Mesenchymal stem cell (in vitro differentiated cells and primary cell): ENCODE results near the gene UNKL.

Experiments used
- DNase-seq: peaks from one replicate; pipeline ENCODE4 v3.0.0-alpha.2; 2013
- H2AFZ ChIP-seq: one replicate; pipeline ENCODE4 v1.6.1; 2013; ENCODE audit warnings: low read depth, mild to moderate bottlenecking, control low read depth, inconsistent platforms, low read length, moderate library complexity
- H2AK5ac ChIP-seq: 2 replicates; pipeline ENCODE4 v1.6.1; 2013; ENCODE audit warnings: low read length, moderate library complexity, mild to moderate bottlenecking, inconsistent platforms; ENCODE audit not compliant: severe bottlenecking
- H2BK120ac ChIP-seq: one replicate; pipeline ENCODE4 v1.6.1; 2013; ENCODE audit warnings: low read depth, mild to moderate bottlenecking, inconsistent platforms, low read length, moderate library complexity
- H2BK12ac ChIP-seq, 2 experiments: one replicate each; pipeline ENCODE4 v1.6.1; 2013; ENCODE audit warnings: inconsistent platforms in 2 of 2, low read length in 2 of 2, mild to moderate bottlenecking in 2 of 2, moderate library complexity in 2 of 2, control low read depth in 1 of 2
- H2BK15ac ChIP-seq: one replicate; pipeline ENCODE4 v1.6.1; 2013; ENCODE audit warnings: mild to moderate bottlenecking, low read depth, inconsistent platforms; ENCODE audit not compliant: poor library complexity, severe bottlenecking
- H2BK5ac ChIP-seq: 2 replicates; pipeline ENCODE4 v1.6.1; 2013; ENCODE audit warnings: low read depth, mild to moderate bottlenecking, low read length, control low read depth, inconsistent platforms; ENCODE audit not compliant: poor library complexity, severe bottlenecking
- H3K14ac ChIP-seq, 2 experiments: one replicate each; pipeline ENCODE4 v1.6.1; 2013; ENCODE audit warnings: inconsistent platforms in 2 of 2, low read length in 2 of 2, control low read depth in 1 of 2, mild to moderate bottlenecking in 1 of 2, moderate library complexity in 1 of 2
- H3K18ac ChIP-seq, 2 experiments: one replicate each; pipeline ENCODE4 v1.6.1; 2013; ENCODE audit warnings: inconsistent platforms in 2 of 2, low read length in 2 of 2, control low read depth in 1 of 2, low read depth in 1 of 2, mild to moderate bottlenecking in 1 of 2
- H3K23ac ChIP-seq, 2 experiments: one replicate each; pipeline ENCODE4 v1.6.1; 2013; ENCODE audit warnings: inconsistent platforms in 2 of 2, low read length in 2 of 2, mild to moderate bottlenecking in 2 of 2, moderate library complexity in 2 of 2, control low read depth in 1 of 2
- H3K27ac ChIP-seq: 2 replicates; pipeline ENCODE4 v1.5.1; 2013; ENCODE audit warnings: mild to moderate bottlenecking, moderate library complexity, low read length, control low read depth, inconsistent platforms; ENCODE audit not compliant: poor library complexity, severe bottlenecking
- H3K27me3 ChIP-seq, 2 experiments: 2 replicates each; pipeline versions ENCODE4 v1.6.1 to v1.7.0; 2013; ENCODE audit warnings: low read length in 2 of 2, mild to moderate bottlenecking in 2 of 2, moderate library complexity in 2 of 2, control low read depth in 1 of 2, inconsistent platforms in 1 of 2; ENCODE audit not compliant: control insufficient read depth in 1 of 2, insufficient read depth in 1 of 2
- H3K36me3 ChIP-seq, 2 experiments: 2 replicates each; pipeline versions ENCODE4 v1.6.1 to v1.7.0; 2013; ENCODE audit warnings: low read length in 2 of 2, control low read depth in 1 of 2, inconsistent platforms in 1 of 2, low read depth in 1 of 2, mild to moderate bottlenecking in 1 of 2; ENCODE audit not compliant: insufficient read depth in 2 of 2, control insufficient read depth in 1 of 2
- H3K4ac ChIP-seq, 2 experiments: one replicate each; pipeline ENCODE4 v1.6.1; 2013; ENCODE audit warnings: inconsistent platforms in 2 of 2, low read length in 2 of 2, mild to moderate bottlenecking in 2 of 2, moderate library complexity in 2 of 2, control low read depth in 1 of 2, low read depth in 1 of 2
- H3K4me1 ChIP-seq: 2 replicates; pipeline ENCODE4 v1.6.1; 2013; ENCODE audit warnings: low read depth, low read length, control low read depth; ENCODE audit not compliant: control insufficient read depth, insufficient read depth
- H3K4me2 ChIP-seq: 2 replicates; pipeline ENCODE4 v1.6.1; 2013; ENCODE audit warnings: low read length, mild to moderate bottlenecking, inconsistent platforms; ENCODE audit not compliant: poor library complexity, severe bottlenecking
- H3K4me3 ChIP-seq, 2 experiments: 2 replicates each; pipeline versions ENCODE4 v1.5.1 to v1.7.0; 2013; ENCODE audit warnings: low read length in 2 of 2, mild to moderate bottlenecking in 2 of 2, control low read depth in 1 of 2, low read depth in 1 of 2; ENCODE audit not compliant: insufficient read depth in 1 of 2
- H3K79me1 ChIP-seq: replicated peaks from 2 replicates; pipeline ENCODE4 v1.6.1; 2013; ENCODE audit warnings: mild to moderate bottlenecking, control low read depth, low read length, inconsistent platforms; ENCODE audit not compliant: poor library complexity, severe bottlenecking
- H3K9ac ChIP-seq: 2 replicates; pipeline ENCODE4 v1.7.0; 2013; ENCODE audit warnings: mild to moderate bottlenecking, low read length, moderate library complexity
- H3K9me3 ChIP-seq: 2 replicates; pipeline ENCODE4 v1.7.0; 2013; ENCODE audit warnings: mild to moderate bottlenecking, low read length; ENCODE audit not compliant: control insufficient read depth
- H4K8ac ChIP-seq: one replicate; pipeline ENCODE4 v1.6.1; 2013; ENCODE audit warnings: inconsistent platforms, mild to moderate bottlenecking, low read length, moderate library complexity
- H4K91ac ChIP-seq: one replicate; pipeline ENCODE4 v1.6.1; 2013; ENCODE audit warnings: mild to moderate bottlenecking, low read length, inconsistent platforms
- whole genome bisulfite sequencing: methylation state at CpG from one replicate; pipeline ENCODE4 v1.1.7; 2013; ENCODE audit warnings: mixed read lengths; 5-methylcytosine and 5-hydroxymethylcytosine counted together

UNKL gene

DNA sequence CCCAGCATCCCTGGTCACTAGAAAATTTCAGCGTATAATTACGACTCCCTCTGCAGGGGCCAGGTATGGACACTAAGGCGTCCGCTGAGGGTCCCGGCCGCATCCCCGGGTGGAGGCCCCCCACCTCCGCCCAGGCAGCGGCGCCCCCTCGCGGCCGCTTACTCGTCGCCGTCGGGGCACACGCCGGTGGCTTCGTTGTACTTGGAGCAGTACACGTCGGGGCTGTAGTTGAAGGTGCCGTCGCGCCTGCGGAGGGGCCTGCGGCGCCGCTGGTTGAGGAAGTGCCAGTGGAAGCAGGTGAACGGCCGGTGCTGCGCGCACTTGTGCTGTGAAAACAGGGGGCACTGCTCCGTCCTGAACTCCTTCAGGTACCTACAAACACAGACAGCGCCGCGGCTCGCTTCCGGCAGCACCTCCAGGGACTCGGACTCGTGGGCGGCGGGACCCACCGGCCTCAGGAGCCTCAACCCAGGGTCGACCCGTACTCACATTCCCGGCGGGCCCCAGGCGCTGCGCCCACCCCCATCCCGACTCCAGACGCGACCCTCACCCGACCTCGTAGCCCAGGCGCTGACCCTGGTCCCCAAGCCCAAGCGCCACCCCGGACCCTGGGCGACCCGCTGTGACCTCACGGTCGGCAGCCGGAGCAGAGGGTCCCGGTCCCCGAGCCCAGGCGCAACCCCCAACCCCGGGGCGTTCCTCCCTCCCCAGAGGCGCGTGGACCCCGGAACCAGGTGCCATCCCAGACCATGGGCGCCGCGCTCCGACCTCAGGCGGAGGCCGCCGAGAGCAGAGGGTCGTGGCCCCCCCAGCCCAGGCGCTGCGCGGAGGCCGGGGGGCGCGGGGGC is 596 bp downstream of the UNKL start:
- peaks cover 8 to 18% of the 10 kb centered on the region in 2 experiments for H3K36me3 ChIP-seq
- no peak overlapping the region for H2BK5ac ChIP-seq
- peak overlapping the region; percentile 99 for H2BK15ac ChIP-seq
- peak overlapping the region in 1 of 2 experiments; percentile 46 for H3K23ac ChIP-seq
- peak overlapping the region; percentile 90 to 95 for H3K4me3 ChIP-seq
- H3K9ac ChIP-seq: peak overlapping the region; percentile 87
- peak overlapping the region; percentile 91 to 95 for H3K4ac ChIP-seq
- no peak overlapping the region for H2AK5ac ChIP-seq
- H2AFZ ChIP-seq: peak overlapping the region; percentile 93
- H2BK12ac ChIP-seq: peak overlapping the region in 1 of 2 experiments; percentile 71
- 9% methylated on average over 60 of the region's 85 CpGs for WGBS
- no peak overlapping the region for H4K91ac ChIP-seq
- no peaks in the 10 kb centered on the region for H3K27me3 ChIP-seq
- H3K4me1 ChIP-seq: peaks cover 17% of the 10 kb centered on the region
- peak; percentile 58 for DNase-seq
- H3K9me3 ChIP-seq: no peaks in the 10 kb centered on the region
- H2BK120ac ChIP-seq: peak overlapping the region; percentile 54
- H3K79me1 ChIP-seq: peaks cover 27% of the 10 kb centered on the region
- peak overlapping the region in 1 of 2 experiments; percentile 97 for H3K14ac ChIP-seq
- H4K8ac ChIP-seq: peak overlapping the region; percentile 93
- H3K18ac ChIP-seq: peak overlapping the region; percentile 52 to 84
- H3K27ac ChIP-seq: no peak overlapping the region
- H3K4me2 ChIP-seq: peak overlapping the region; percentile 94

DNA sequence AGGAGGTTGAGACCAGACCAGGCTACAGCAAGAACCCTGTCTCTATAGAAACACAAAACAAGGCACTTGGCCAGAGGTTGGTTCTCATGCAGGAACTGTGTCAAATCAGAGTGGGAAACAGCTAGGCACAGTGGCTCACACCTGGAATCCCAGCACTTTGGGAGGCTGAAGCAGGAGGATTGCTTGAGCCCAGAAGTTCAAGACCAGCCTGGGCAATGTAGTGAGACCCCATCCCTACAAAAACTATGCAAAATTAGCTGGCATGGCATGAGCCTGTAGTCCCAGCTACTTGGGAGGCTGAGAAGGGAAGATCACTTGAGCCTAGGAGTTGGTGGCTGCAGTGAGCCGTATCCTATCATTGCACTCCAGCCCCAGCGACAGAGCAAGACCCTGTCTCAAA is 1.7 kb downstream of the UNKL start:
- H2BK120ac ChIP-seq: no peak overlapping the region
- no peak for DNase-seq
- peaks cover 3 to 14% of the 10 kb centered on the region in 2 experiments for H3K36me3 ChIP-seq
- H3K23ac ChIP-seq: no peak overlapping the region
- no peaks in the 10 kb centered on the region for H3K27me3 ChIP-seq
- no peak overlapping the region for H2BK15ac ChIP-seq
- H3K14ac ChIP-seq: no peak overlapping the region
- H3K27ac ChIP-seq: no peak overlapping the region
- no peak overlapping the region for H3K4me3 ChIP-seq
- H2AFZ ChIP-seq: no peak overlapping the region
- no peak overlapping the region for H4K8ac ChIP-seq
- H3K9me3 ChIP-seq: no peaks in the 10 kb centered on the region
- H3K4me1 ChIP-seq: peaks cover 20% of the 10 kb centered on the region
- H2BK5ac ChIP-seq: no peak overlapping the region
- H3K4me2 ChIP-seq: no peak overlapping the region
- no peak overlapping the region for H3K9ac ChIP-seq
- no peak overlapping the region for H2AK5ac ChIP-seq
- H3K4ac ChIP-seq: no peak overlapping the region
- no peak overlapping the region for H4K91ac ChIP-seq
- no peak overlapping the region for H2BK12ac ChIP-seq
- 96% methylated on average over 2 of the region's 2 CpGs for WGBS
- H3K18ac ChIP-seq: no peak overlapping the region
- peaks cover 29% of the 10 kb centered on the region for H3K79me1 ChIP-seq

DNA sequence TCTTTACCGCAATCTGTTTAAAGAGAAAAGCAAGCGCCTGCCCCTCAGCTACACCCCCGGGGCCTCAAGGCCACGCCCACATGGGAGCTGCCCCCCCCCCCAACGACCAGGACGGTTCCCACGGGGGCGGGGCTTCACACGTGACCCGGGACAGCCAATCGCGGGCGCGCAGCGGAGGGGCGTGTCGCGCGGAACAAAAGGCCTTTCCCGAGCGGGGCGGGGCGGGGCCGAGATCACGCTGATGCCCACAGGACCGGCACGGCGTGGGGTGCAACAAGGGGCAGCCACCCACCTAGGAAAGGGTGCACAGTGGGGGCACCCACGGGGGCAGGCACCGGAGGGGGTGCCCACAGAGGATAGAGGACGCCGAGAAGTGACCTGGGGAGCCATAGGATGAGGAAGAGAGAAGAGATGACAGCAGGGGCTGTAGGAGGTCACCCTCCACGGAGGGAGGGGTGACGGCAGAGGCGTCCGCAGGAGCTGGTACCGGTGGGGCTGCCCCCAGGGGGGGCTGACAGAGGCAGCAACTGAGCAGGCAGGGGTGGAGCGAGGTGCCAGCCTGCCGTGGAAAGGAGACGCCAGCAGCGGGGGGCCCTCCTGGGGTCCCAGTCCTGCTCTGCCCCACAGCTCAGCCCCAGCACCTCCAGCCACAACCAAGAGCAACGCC is 6.2 kb downstream of the UNKL start:
- Histone ChIP-seq H2BK5ac (no peak overlapping the region), H4K91ac (no peak overlapping the region), H3K27ac (no peak overlapping the region), H2BK12ac (peak overlapping the region in 1 of 2 experiments; percentile 3), H2BK15ac (peak overlapping the region; percentile 44), H3K36me3 (peaks cover 19 to 35% of the 10 kb centered on the region in 2 experiments), H3K27me3 (no peaks in the 10 kb centered on the region), H3K23ac (peak overlapping the region in 1 of 2 experiments; percentile 5), H3K14ac (peak overlapping the region in 1 of 2 experiments; percentile 61), H3K4me3 (peak overlapping the region; percentile 68 to 82), H3K18ac (peak overlapping the region; percentile 37 to 75), H4K8ac (peak overlapping the region; percentile 97), H3K79me1 (peaks cover 48% of the 10 kb centered on the region), H3K4me2 (peak overlapping the region; percentile 72), H2BK120ac (peak overlapping the region; percentile 1), H3K9me3 (no peaks in the 10 kb centered on the region), H3K4ac (no peak overlapping the region), H3K9ac (peak overlapping the region; percentile 80), H3K4me1 (peaks cover 9% of the 10 kb centered on the region), H2AK5ac (no peak overlapping the region), H2AFZ (peak overlapping the region; percentile 54)
- DNase-seq: peak; percentile 90
- WGBS: 2% methylated on average over 39 of the region's 42 CpGs

DNA sequence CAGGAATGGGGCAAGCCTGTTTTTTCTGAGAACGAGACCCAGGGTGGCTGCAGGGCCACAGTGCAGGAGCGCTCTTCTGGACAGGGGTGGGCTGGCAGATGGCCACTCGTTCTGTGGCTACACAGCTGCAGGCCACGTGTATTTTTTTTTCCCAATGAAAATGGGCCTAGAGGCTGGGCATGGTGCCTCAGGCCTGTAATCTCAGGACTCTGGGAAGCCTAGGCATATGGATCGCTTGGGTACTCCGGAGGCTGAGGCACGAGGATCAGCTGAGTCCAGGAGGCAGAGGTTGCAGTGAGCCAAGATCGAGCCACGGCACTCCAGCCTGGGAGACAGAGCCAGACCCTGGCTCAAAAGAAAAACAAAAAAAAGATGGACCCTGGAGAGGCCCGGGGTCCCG is 6.8 kb downstream of the UNKL start:
- peak overlapping the region; percentile 57 for H3K4me2 ChIP-seq
- no peak overlapping the region for H2BK15ac ChIP-seq
- H3K14ac ChIP-seq: no peak overlapping the region
- H3K27me3 ChIP-seq: no peaks in the 10 kb centered on the region
- H2BK120ac ChIP-seq: no peak overlapping the region
- H2AK5ac ChIP-seq: no peak overlapping the region
- peaks cover 21 to 40% of the 10 kb centered on the region in 2 experiments for H3K36me3 ChIP-seq
- peaks cover 49% of the 10 kb centered on the region for H3K79me1 ChIP-seq
- peak overlapping the region; percentile 5 to 12 for H2BK12ac ChIP-seq
- H2BK5ac ChIP-seq: no peak overlapping the region
- no peak overlapping the region for H3K27ac ChIP-seq
- no peak overlapping the region for H2AFZ ChIP-seq
- H3K9me3 ChIP-seq: no peaks in the 10 kb centered on the region
- H3K23ac ChIP-seq: no peak overlapping the region
- no peak for DNase-seq
- WGBS: 52% methylated on average over 11 of the region's 11 CpGs
- H3K18ac ChIP-seq: no peak overlapping the region
- peak overlapping the region; percentile 70 for H3K9ac ChIP-seq
- H3K4ac ChIP-seq: no peak overlapping the region
- H4K91ac ChIP-seq: peak overlapping the region; percentile 43
- H3K4me1 ChIP-seq: peaks cover 9% of the 10 kb centered on the region
- peak overlapping the region in 1 of 2 experiments; percentile 82 for H3K4me3 ChIP-seq
- no peak overlapping the region for H4K8ac ChIP-seq
